ENCODE measurements around the gene AGXT.

AGXT gene

DNA sequence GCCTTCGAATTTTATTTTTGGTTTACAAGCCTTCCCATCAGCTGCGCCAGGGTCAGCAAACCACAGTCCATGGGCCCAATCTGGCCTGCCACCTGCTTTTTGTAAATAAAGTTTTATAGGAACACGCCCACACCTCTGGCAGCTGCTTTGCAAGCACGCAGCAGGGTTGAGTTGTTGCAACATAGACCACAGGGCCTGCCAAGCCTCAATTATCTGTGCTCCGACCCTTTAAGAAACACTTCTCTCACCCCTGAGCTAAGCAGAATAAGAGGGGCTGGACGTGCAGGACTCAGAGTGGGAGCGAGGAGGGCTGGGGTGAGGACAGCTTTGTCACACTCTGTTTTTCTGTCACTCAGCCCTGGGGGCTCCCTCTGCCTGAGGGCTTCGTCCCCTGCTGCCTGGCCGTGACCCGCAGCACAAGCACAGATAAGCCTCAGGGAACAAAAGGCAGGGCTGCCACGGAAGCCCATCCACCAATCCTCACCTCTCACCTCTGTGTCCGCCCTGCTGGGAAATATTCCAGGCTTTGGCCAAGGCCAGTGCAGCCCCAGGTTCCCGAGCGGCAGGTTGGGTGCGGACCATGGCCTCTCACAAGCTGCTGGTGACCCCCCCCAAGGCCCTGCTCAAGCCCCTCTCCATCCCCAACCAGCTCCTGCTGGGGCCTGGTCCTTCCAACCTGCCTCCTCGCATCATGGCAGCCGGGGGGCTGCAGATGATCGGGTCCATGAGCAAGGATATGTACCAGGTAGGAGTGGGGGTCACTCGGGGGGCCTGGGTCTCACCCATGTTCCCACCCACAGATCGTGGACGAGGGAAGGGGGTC is at the start of gene AGXT:
TSS of gene AGXT (plus strand) at position 539 of the 823 bp plus-strand sequence. CDS start at position 581, 42 bp downstream.
- DNase-seq: no peak

DNA sequence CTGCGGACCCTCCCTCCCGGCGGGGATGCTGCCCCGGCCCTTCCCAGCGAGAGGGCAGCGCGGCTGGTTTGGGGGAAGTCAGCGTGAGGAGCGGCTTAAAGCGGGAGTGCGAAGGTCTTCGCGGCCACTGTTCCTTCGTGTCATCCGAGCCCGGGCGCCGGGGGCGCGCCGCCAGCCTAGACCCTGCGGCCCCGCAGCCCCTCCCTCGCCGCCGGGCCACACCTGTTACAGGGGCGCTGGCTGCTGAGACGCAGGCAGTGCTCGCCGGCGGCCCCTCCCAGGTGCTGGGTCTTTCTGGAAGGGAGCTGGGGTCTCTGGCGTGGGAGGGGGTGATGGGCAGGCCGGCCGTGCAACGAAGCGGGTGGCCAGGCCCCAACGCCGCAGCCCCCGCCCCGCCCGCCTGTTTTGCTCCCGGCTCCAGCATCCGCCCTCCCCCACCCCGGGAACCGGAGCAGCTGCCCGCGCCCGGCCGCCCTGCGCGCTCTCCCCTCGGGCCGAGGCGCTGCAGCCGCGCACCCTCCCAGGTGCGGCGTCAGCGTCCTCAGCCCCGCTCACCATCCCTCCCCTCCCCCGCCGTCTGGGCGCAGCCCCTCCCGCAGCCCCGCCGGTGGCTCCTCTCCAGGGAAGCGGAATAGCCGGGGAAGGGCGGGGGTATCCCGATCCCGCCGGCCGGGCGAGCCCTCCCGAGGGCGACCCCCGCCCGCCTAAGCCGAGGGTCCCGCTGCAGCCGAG is 49.3 kb upstream of the AGXT start:
- peak; percentile 14 for DNase-seq

DNA sequence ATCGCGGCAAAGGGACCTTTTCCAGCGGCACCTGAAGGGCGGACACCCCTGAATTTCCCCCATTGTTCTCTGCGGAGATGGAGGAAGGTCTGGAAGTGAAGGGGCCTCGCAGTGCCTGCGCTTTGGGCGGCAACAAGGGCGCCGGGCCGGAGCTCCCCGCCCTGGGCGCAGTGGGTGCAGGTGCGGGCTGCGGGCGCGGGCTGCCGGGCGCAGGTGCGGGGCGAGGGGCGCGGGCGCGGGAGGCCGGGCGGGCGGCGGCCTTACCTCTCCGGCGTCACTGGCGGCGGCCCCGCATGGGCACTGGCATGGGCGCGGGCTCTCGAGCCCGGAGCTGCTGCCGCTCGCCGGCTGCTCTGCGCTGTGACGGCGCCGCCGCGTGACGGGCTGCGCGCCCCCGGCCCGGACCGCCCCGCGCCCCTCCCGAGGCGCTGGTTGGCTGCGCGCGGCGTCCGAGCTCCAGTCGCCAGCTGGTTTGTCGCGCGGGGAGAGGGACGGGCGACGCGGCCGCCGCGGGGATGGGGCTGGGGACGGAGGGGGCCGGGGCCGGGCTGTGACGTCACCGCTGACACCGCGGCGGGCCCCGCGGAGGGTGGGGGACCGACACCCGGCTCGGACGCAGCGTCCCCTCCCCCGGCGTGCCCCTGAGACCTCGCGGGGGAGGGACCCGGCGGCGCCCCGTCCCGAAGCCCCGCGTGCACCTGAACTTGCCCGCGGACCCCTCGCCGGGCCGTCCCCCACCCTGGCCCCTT is 48.6 kb upstream of the AGXT start, which contains the start of gene KIF1A:
TSS of gene KIF1A (minus strand) at position 362 of the 749 bp plus-strand sequence. CDS start 22,467 bp downstream, outside the sequence.
- peak; percentile 92 for DNase-seq

DNA sequence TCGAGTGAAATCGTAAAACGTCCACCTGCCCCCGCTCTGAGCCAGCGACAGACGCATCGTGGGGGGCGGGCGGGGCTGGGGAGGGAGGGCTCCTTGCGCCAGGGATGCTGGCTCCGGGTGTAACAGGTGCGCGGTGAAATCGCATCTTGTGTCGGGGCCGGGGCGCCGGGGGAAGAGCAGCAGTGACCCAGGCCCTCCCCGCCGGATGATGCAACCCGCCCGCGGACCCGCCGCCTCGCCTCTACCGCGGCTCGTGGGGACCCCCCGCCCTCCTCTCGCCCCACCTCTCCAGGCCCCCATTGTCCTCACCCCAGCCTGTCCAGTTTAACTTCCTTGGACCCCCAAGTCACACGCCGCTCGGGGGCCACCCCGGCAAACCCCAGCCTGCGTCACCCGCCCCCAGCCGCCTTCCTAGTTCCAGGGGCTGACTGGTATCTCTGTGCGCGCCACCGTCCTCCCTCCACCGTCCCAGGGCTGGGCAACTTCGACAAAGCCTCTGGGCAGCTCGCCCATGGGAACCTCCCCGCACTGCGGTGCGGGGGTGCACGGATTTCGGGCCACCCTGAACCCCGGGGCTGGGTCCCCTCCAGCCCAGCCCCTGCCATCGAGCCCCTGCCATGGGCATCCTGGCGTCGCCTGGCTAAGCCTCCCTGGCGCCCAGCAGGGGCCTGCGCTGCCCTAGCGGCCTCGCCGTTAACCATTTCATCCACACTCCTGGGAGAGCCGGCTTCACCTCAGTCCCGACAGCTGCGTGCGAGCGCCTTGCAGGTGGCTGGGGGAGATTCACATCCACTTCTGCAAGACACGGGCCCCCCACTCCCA is 47.8 kb upstream of the AGXT start:
- DNase-seq: peak; percentile 78

DNA sequence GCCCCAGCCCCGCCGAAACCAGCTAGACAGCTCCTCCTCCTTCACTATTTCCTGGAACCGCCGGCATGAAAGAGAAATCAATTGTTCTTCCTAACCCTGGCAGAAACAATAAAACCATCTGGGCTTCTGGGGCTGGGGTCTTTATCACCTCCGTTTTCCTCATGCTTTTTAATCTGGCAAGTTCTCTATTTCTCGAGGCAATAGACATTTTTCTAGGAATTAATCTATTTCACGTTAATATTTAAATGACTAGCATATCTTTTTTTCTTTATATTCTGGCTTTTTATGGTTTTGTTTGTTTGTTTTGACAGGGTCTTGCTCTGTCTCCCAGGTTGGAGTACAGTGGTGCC is 47.2 kb upstream of the AGXT start:
- DNase-seq: no peak

DNA sequence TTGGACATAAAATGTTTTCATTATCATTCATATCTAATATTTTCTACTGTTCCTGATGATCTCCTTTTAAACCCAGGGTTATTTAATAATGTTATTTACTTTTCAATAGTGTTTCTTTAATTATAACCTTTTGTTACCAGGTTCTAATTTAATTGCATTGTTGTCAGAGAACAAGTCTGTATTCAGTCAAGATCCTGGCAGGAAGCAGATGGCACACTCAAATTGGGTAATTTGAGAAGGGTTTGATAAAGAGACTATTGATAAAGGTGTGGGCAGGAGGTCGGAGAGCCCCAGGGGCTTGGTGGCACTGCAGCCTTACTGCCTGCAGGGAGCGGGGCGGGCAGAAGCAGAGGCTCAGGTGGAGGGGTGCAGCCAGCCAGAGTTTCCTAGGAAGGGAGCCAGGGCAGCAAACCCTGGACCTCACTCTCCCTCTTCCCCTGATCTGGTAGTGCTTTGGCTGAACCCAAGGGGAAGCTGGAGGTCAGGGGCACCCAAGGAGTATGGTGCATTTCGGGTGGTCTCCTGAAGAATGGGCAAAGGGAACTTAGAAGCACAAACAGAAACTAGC is 46.3 kb upstream of the AGXT start:
- DNase-seq: no peak

DNA sequence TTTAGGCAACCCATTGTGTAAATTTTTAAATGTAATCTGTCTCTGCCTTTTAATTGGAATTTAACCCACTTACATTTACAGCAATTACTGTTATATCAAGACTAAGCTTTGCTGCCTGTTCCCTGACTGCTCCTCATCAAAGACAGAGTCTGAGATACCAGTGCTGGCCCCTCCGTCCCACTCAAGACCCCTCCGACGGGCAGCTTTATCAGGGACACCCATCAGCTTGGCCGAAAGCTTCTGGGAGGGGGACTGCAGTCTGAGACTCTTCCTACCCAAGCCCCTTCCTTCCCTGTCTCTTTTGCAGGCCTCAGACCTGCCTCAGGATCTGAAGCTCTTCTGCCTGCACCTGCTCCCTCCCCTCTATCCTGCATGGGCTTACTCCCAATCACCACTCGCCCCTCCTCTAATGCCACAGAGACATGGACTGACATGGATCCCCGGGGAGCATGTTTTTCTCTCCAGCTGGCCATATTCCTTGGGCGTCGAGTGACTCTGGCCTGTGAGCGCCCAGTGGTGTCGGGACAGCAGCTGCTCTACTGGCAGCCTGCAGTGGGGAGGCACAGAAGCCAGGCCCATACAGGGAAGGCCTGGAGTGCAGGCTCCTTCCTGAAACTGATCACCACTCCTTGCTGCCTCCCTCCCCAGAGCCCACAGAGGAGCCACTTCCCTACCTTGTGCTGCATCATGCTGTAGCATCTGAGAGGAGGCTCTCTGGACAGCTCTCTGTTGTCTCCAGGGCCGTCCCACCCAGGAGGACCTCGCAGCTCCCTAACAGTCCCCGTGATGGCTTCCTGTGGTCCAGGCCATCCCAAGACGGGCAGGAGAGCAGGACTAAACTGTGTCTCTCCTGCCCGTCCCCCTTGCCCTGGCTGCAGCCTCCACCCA is 44.9 kb upstream of the AGXT start:
- no peak for DNase-seq

DNA sequence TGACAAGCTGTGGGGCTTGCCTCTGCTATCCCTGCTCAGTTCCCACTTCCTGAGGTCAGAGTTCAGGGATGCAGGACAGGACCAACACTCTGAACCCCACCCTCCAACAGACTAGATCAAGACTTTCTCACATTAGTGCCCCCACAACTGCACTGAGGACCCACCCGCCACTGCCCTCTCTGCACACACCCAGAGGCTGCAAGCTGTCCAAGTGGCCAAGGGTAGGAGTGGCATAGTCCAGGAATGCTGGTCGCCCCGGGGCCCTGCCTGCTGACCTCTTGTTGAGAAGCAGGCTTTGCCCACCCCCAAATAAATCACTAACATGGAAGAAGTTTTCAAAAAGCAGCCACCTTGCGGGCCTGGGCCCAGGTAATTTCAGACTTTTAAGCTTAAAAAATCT is 43.1 kb upstream of the AGXT start:
- DNase-seq: no peak

DNA sequence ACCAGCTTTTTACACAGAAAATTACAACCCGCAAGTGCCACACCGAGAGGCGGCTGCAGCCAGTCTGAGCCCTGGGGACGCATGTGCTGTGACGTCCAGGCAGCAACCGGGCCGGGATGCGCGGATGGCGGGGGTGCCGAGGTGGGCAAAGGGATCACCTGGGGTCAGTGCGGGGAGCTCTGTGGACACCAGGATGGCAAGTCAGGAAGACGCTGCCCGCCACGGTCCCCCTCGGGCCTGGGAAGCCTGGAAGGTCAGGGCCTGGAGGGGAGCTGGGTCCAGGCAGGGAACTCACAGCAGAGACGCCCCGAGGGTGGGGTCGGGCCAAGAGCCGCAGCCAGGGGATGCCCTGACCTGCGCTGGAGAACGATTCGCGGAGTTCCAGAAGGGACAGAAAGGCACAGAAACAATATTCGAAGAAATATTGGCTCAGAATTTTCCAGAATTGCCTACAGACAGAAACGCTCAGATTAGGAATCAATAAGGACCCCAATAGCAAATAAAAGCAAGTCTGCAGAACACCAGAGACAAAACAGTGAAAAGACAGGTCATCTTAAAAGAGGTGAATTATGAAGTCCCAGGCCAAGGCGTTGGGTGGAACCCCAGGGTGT is 36.9 kb upstream of the AGXT start:
- no peak for DNase-seq

DNA sequence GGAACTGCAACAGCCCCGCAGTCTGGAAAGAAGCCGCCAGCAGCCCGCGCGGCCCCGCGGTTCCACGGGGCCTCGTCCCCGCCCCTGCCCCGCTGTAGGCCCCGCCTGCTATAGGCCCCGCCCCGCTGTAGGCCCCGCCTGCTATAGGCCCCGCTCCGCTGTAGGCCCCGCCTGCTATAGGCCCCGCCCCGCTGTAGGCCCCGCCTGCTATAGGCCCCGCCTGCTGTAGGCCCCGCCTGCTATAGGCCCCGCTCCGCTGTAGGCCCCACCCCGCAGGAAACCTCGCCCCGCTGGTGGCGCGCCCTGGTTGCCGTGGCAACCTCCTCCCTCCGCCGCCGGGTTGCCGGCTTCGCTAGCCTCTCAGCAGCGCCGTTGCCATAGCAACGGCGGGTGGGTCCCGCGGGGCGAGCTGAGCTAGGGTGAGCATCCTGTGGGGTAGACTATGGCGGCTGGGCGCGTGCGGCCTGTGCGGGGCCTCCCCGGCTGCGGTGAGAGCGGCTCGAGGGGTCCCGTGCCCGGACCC is 36.4 kb upstream of the AGXT start:
- peak; percentile 83 for DNase-seq

DNA sequence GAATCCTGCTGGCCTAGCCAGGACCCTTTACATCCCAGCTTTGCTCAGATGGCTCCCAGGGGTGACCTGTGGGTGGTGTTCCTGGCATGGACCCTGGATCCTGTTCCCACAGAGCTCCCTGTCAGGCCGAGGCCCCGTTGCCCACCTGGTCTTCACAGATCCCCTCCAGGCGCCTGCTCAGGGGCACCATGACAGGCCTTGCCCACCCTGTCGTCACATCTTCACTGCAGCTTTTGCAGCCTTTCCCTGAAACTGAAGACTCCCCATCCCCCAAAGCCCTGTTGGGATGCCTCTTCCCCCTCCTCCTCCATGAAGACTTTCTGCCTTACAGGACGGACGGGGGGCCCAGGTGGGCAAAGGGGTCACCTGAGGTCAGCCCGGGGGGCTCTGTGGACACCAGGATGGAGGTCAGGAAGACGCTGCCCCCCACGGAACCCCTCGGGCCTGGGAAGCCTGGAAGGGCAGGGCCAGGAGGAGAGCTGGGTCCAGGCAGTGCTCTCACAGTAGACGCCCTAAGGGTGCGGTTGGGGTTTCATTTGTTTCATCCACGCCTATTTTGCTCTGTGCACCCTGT is 35.6 kb upstream of the AGXT start:
- DNase-seq: no peak

DNA sequence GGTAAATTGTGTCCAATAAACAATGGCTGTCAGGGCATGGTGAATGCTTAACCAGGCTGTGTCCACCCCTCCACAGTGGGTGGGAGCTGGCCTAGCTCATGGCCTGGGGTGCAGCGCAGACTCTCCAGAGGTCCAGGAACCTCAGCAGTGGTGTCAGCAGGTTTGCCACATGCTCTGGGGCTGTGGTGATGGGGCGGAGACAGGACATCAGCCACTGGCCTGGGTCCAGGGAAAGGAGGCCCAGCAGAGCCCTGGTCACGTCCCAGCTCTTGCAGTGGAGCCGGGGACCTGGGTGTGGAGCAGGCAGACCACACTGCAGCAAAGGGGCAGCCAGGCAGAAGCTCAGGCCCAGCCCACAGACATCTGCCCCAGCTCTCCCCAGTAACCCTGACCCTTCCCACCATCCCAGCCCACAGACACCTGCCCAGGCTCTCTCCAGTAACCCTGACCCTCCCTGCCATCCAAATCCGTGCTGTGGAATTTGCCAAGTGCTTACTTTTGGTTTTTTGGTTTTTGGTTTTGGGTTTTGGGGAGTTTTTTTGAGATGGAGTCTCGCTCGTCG is 34.8 kb upstream of the AGXT start:
- no peak for DNase-seq

DNA sequence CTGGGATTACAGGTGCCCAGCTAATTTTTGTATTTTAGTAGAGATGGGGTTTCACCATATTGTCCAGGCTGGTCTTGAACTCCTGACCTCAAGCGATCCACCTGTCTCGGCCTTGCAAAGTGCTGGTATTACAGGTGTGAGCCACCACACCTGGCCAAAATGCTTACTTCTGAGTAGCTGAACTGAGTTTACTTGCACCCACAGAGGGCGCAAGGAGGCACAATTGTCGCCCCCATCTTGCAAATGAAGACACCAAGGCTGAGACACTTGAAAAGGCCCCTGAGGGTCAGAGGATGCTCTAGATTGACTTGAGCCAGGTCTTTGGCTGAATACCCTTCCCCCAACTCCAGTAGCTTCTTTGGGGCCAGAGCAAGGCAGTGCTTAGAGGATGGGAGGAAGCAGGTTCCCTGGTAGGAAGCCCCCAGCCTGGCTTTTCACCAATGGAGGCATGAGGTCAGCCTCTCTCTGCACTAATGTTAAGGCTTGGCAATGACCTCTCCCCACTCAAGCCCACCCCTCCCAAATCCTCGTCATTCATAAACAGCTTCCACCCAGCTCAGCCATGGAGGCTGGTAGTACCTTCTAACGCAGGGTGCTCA is 34.1 kb upstream of the AGXT start:
- no peak for DNase-seq

DNA sequence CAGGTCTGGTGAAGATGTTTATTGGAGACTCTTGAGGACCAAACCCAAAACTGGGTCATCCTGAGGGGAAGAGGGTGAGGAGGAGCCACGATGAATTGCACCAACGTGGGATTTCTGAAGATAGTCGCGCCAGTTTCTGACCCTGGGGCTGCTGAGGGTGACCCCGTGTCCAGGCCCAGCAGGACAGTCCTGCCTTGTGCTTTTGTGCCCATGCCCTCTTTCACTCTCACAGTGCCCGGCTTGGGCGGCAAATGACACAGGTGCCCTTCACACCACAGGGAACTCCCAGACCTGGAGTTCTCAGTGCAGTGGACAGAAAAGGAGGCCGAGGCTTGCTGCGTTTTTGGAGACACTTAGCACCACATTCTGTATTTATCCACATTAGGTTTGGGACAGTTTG is 33.1 kb upstream of the AGXT start:
- no peak for DNase-seq

DNA sequence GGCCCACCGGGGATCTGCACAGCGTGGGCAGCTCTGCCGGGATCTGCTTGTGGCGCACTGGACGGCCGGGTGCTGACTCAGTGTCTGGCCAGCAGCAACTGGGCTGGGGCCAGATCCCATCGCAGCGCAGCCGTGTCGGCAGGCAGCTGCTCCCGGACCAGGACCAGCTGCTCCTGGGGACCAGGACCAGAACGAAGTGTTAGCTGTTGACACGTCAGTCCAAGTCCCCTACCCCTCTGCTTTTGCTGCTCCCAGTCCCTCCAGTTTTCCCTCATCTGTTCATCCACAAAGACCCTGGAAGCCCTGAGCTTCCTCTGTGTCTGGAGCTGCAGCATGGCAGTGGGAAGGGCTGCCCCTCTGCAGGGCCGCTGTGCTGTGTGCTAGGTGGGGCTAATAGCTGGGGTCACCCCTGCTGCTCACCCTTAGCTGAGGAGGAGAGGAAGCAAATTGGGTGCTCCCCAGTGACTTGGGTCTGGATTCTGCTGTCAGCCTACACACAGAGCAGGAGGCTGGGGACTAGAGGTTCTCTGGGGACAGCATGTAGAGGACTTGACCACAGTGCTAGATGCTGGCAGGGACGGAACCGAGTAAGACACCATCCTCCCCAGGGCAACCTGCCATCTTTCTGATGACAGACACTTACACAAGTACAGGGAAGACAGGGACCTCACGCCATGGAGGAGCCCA is 31.7 kb upstream of the AGXT start:
- DNase-seq: no peak

DNA sequence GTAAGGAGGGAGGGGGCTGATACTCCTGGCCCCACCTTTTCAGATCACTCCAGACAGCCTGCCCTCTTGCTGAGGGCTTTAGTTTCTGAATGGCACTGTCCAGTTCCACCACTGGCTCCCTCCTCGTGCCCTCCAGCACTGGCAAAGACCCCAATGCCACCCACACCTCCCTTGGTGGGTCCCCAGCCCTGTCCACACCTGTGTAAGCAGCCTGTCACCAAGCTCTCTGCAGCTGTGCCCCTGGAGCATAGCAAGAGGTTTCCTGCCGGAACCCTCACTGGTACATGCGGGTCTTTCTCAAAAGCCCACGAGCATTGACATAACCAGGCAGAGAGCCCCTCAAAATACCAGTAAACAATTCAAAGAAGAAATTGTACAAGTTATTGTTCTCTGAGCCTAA is 31.0 kb upstream of the AGXT start:
- no peak for DNase-seq

DNA sequence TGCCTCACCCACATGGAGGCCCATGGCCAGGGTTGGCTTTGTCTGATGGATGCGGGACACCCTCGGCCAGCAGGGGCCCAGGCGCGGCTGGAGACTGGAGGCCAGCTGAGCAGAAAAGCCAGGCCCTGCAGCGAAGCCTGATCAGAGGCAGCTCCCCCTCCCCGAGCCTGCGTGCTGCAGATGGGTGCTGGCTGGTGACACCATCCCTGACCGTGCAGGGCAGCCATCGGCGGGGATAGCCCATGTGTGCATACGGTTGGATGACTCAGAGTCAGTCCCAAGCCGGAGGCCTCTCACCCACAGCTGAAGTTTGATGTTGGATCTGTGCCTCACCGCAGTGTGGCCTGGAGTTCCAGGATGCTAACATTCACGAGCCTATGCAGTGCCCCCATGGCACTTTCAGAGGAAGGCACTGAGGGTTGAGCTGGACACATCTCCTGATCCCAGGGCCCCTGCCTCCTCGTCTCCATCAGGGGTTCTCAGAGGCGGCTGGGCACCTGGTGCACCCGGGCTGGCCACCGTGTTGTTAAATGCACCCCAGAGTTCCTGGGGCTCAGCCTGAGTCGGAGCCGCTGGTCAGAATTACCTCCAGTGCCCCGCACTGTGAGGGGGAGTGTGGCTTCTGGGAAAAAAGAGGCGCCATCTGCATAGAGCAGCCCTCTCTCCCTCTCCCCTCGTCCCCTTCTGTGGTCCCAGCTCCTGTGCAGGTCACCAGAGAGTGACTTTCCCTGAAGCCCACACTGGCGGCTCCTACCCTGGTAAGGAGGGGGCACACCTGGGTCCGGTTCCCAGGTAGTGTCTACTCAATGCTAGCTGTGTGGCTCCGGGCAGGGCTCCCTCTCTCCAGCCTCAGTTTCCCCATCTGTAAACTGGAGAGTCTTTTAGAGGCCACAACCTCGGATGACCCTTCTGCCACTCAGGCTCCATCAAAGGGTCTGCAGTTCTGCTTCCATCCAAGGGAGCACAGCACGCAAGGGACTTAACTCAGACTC is 29.2 kb upstream of the AGXT start:
- DNase-seq: no peak
